ENCODE results near the gene NHS.
A peak's percentile ranks its signal among the peaks of the same experiment; 100 is the strongest.

Gene NHS

GRCh38 chrX:17736856-17737709 lies 362.1 kb downstream of the NHS start, which contains the start of gene SCML1:
Gene SCML1, plus strand, starts transcription at chrX:17737493. Its CDS starts 6,694 bp downstream, at chrX:17744187.
- TF ChIP-seq ZNF274 (IDR thresholded peaks at IDR 0.05; ENCODE audit: low read depth, low read length) = no peak
- peak within 1 kb of the TSS; percentile 65 for H3K4me3 ChIP-seq (ENCODE audit: low read length)

- TF ChIP-seq ZNF274 (IDR thresholded peaks at IDR 0.05; ENCODE audit: low read depth, low read length) = no peak
- peak overlapping the region; percentile 61 for H3K4me3 ChIP-seq (ENCODE audit: low read length)
Observed at GRCh38 chrX:17737710-17737985, 362.6 kb downstream of the NHS start.

- TF ChIP-seq ZNF274 (IDR thresholded peaks at IDR 0.05; ENCODE audit: low read depth, low read length) = no peak
- H3K4me3 ChIP-seq (ENCODE audit: low read length) = peak overlapping the region; percentile 61
Observed at GRCh38 chrX:17737986-17738713, 363.1 kb downstream of the NHS start.

- TF ChIP-seq ZNF274 (IDR thresholded peaks at IDR 0.05; ENCODE audit: low read depth, low read length) = no peak
- peak overlapping the region; percentile 61 for H3K4me3 ChIP-seq (ENCODE audit: low read length)
Observed at GRCh38 chrX:17738737-17739535, 363.9 kb downstream of the NHS start.

- TF ChIP-seq ZNF274 (IDR thresholded peaks at IDR 0.05; ENCODE audit: low read depth, low read length) = no peak
- H3K4me3 ChIP-seq (ENCODE audit: low read length) = no peak overlapping the region
Observed at GRCh38 chrX:17740137-17741122, 365.4 kb downstream of the NHS start.

- no peak for TF ChIP-seq ZNF274 (IDR thresholded peaks at IDR 0.05; ENCODE audit: low read depth, low read length)
- no peak overlapping the region for H3K4me3 ChIP-seq (ENCODE audit: low read length)
Observed at GRCh38 chrX:17741123-17741511, 366.1 kb downstream of the NHS start.

- no peak for TF ChIP-seq ZNF274 (IDR thresholded peaks at IDR 0.05; ENCODE audit: low read depth, low read length)
- no peak overlapping the region for H3K4me3 ChIP-seq (ENCODE audit: low read length)
Observed at GRCh38 chrX:17743913-17744312, 368.9 kb downstream of the NHS start.

- no peak for TF ChIP-seq ZNF274 (IDR thresholded peaks at IDR 0.05; ENCODE audit: low read depth, low read length)
Observed at GRCh38 chrX:17744896-17745523, 370.0 kb downstream of the NHS start.

GRCh38 chrX:17747692-17748091 lies 372.7 kb downstream of the NHS start:
- H3K4me3 ChIP-seq (ENCODE audit: low read length) = no peak overlapping the region
- no peak for TF ChIP-seq ZNF274 (IDR thresholded peaks at IDR 0.05; ENCODE audit: low read depth, low read length)

More at GRCh38 chrX:17744896-17745523, 370.0 kb downstream of the NHS start:
- H3K4me3 ChIP-seq (ENCODE audit: low read length) = no peak overlapping the region

- no peak for TF ChIP-seq ZNF274 (IDR thresholded peaks at IDR 0.05; ENCODE audit: low read depth, low read length)
- H3K4me3 ChIP-seq (ENCODE audit: low read length) = no peak overlapping the region
Observed at GRCh38 chrX:17748684-17749083, 373.7 kb downstream of the NHS start.

- no peak overlapping the region for H3K4me3 ChIP-seq (ENCODE audit: low read length)
- TF ChIP-seq ZNF274 (IDR thresholded peaks at IDR 0.05; ENCODE audit: low read depth, low read length) = no peak
Observed at GRCh38 chrX:17750436-17750835, 375.4 kb downstream of the NHS start.

GRCh38 chrX:17758382-17758781 lies 383.4 kb downstream of the NHS start:
- TF ChIP-seq ZNF274 (IDR thresholded peaks at IDR 0.05; ENCODE audit: low read depth, low read length) = no peak
- no peak overlapping the region for H3K4me3 ChIP-seq (ENCODE audit: low read length)

GRCh38 chrX:17759990-17760389 lies 385.0 kb downstream of the NHS start:
- H3K4me3 ChIP-seq (ENCODE audit: low read length) = no peak overlapping the region
- TF ChIP-seq ZNF274 (IDR thresholded peaks at IDR 0.05; ENCODE audit: low read depth, low read length) = no peak
